HepG2 (cell line): ENCODE results near the gene RPRD1A. TPM values are rescaled to one million over a fixed set of nuclear protein-coding genes. Genes with fewer than 3 reads are reported as not detected.

Experiments
- ATAC-seq: fragments of 200-7000 bp; cut with Tn5 transposase; 3 replicates; pipeline ENCODE4 v1.9.1; 2020; ENCODE audit warnings: mild to moderate bottlenecking, moderate library complexity
- BruUV-seq: library from RNA; stranded (reverse); fragments of 400-500 nt; replicated peaks from 2 replicates; lab custom pipeline; 2021; lab: Mats Ljungman, UMichigan
- CTCF ChIA-PET: fragments of 300-600 bp; formaldehyde crosslinking; extraction: SDS; loops from one replicate; lab custom pipeline; 2021; ENCODE audit warnings: low total read pairs, inconsistent platforms, low intra/inter-chr PET ratio; lab: Yijun Ruan, JAX
- POLR2A ChIA-PET: fragments of 350-600 bp; sonication (Branson Sonifier 250); formaldehyde crosslinking; loops from one replicate; lab custom pipeline; 2020; ENCODE audit warnings: antibody characterized with exemption, inconsistent platforms; lab: Yijun Ruan, JAX
- DNase-seq: peaks from one replicate; pipeline ENCODE4 v3.0.0-alpha.2; 2015; ENCODE audit warnings: low spot score
- FAIRE-seq: peaks from 3 replicates; lab custom pipeline; 2011; peaks lifted over from hg19 to GRCh38; lab: Jason Lieb, UNC
- H2AFZ ChIP-seq: one replicate; pipeline ENCODE4 v1.6.1; 2011; ENCODE audit warnings: low read length, inconsistent platforms
- H3K27ac ChIP-seq: fragments of 300-600 bp; 3 replicates; pipeline ENCODE4 v1.8.0; 2011; ENCODE audit warnings: mixed run types, mild to moderate bottlenecking, mixed read lengths, low read length, inconsistent platforms; ENCODE audit not compliant: insufficient read depth; ENCODE audit errors: extremely low read length
- H3K27me3 ChIP-seq, 2 experiments: fragments of 200-600 bp in 1 of 2; 2 replicates in 1 of 2; 3 replicates in 1 of 2; pipeline versions ENCODE4 v1.6.0 to v1.8.0; 2011; ENCODE audit warnings: low read length in 2 of 2, mild to moderate bottlenecking in 2 of 2, moderate library complexity in 2 of 2, inconsistent platforms in 1 of 2; ENCODE audit not compliant: insufficient read depth in 2 of 2, control insufficient read depth in 1 of 2
- H3K36me3 ChIP-seq, 2 experiments: fragments of 200-600 bp in 1 of 2; replicated peaks in 1 of 2; 2 replicates in 1 of 2; 3 replicates in 1 of 2; pipeline versions ENCODE4 v1.5.1 to v1.8.0; 2011; ENCODE audit warnings: low read length in 2 of 2, inconsistent platforms in 1 of 2; ENCODE audit not compliant: insufficient read depth in 2 of 2, control insufficient read depth in 1 of 2
- H3K4me1 ChIP-seq: 2 replicates; pipeline ENCODE4 v1.5.1; 2012; ENCODE audit warnings: low read length, inconsistent platforms; ENCODE audit not compliant: insufficient read depth
- H3K4me2 ChIP-seq: 2 replicates; pipeline ENCODE4 v1.6.0; 2011; ENCODE audit warnings: low read depth, low read length, inconsistent platforms
- H3K4me3 ChIP-seq, 3 experiments: fragments of 200-600 bp in 1 of 3; sonication (generic), shearing (Covaris generic) in 1 of 3; replicated peaks in 1 of 3; 2 replicates each; pipeline ENCODE4 v1.5.1; 2011 to 2016; ENCODE audit warnings: low read length in 3 of 3, inconsistent platforms in 2 of 3, low read depth in 2 of 3, mild to moderate bottlenecking in 2 of 3, control low read depth in 1 of 3, mixed read lengths in 1 of 3; ENCODE audit not compliant: insufficient read depth in 1 of 3
- H3K79me2 ChIP-seq: one replicate; pipeline ENCODE4 v1.6.1; 2011; ENCODE audit warnings: low read length, inconsistent platforms; ENCODE audit not compliant: insufficient read depth
- H3K9ac ChIP-seq: 2 replicates; pipeline ENCODE4 v1.6.0; 2011; ENCODE audit warnings: mild to moderate bottlenecking, low read depth, low read length, inconsistent platforms; ENCODE audit not compliant: insufficient read depth
- H3K9me3 ChIP-seq: 2 replicates; pipeline ENCODE4 v1.5.1; 2012; ENCODE audit warnings: mild to moderate bottlenecking, low read length
- H4K20me1 ChIP-seq: 2 replicates; pipeline ENCODE4 v1.6.0; 2011; ENCODE audit warnings: inconsistent platforms, mild to moderate bottlenecking, low read length, moderate library complexity; ENCODE audit not compliant: insufficient read depth
- DMAP1 ChIP-seq: IDR thresholded peaks from 2 replicates; pipeline ENCODE4 v1.6.1; 2016
- FOXC1 ChIP-seq: sonication (generic); formaldehyde crosslinking; IDR thresholded peaks from 2 replicates; pipeline ENCODE4 v1.8.0; 2022; ENCODE audit warnings: mild to moderate bottlenecking, missing genetic modification reagents, borderline replicate concordance
- NFATC3 ChIP-seq: sonication (generic); formaldehyde crosslinking; IDR thresholded peaks from 2 replicates; pipeline ENCODE4 v1.5.1; 2020; ENCODE audit warnings: mild to moderate bottlenecking, missing genetic modification reagents
- PITX1 ChIP-seq: sonication (generic); formaldehyde crosslinking; IDR thresholded peaks from 2 replicates; pipeline ENCODE4 v1.5.1; 2020; ENCODE audit warnings: mild to moderate bottlenecking, missing genetic modification reagents
- ZNF230 ChIP-seq: sonication (generic); formaldehyde crosslinking; IDR thresholded peaks from 2 replicates; pipeline ENCODE4 v1.4.0; 2020; ENCODE audit warnings: mild to moderate bottlenecking, missing genetic modification reagents
- ZNF629 ChIP-seq: sonication (generic); formaldehyde crosslinking; conservative IDR thresholded peaks from 2 replicates; pipeline ENCODE4 v1.5.0; 2020; ENCODE audit warnings: missing genetic modification reagents
- WGBS: methylation state at CpG from one replicate; pipeline ENCODE4 v1.1.6; 2017; ENCODE audit warnings: low lambda C conversion rate; 5-methylcytosine and 5-hydroxymethylcytosine counted together
- in situ Hi-C: cut with HindIII; loops from 2 replicates; pipeline ENCODE4 v1.10.0; 2017; ENCODE audit warnings: low pct_unique_long_range_greater_than_20kb; ENCODE audit not compliant: extremely low pct_ligation_motif_present
- intact Hi-C: fragments of 100-400 bp; cut with micrococcal nuclease; formaldehyde crosslinking; loops from one replicate; pipeline ENCODE4 v1.10.0; 2022; ENCODE audit not compliant: unreplicated experiment
- polyA plus RNA-seq, 8 experiments: library from polyadenylated mRNA; depleted of rRNA in 3 of 8; stranded (reverse) in 7 of 8; unstranded in 1 of 8; fragments of >200 nt; fragmentation: Illumina TruSeq in 4 of 8; extraction: Trizol in 4 of 8; gene quantifications; 2 replicates each; pipeline versions ENCODE4 v1.2.1 to v1.2.3, GENCODE V29; 2011 to 2016; ENCODE audit warnings: low read depth in 4 of 8, missing spikeins in 1 of 8, mixed read lengths in 1 of 8; ENCODE audit not compliant: insufficient read depth in 1 of 8
- total RNA-seq, 5 experiments: library from RNA; depleted of rRNA; stranded (reverse); fragments of >200 nt; fragmentation: Illumina TruSeq; extraction: Trizol; gene quantifications; 2 replicates each; pipeline ENCODE4 v1.2.3, GENCODE V29; 2016; ENCODE audit warnings: low read depth in 1 of 5

Gene RPRD1A
- total and polyA plus RNA-seq, 2 of the 13 experiments (the other 11 are each of a cell fraction or from before 2014, with no cell fraction given): 42.5 to 78.2 TPM

DNA sequence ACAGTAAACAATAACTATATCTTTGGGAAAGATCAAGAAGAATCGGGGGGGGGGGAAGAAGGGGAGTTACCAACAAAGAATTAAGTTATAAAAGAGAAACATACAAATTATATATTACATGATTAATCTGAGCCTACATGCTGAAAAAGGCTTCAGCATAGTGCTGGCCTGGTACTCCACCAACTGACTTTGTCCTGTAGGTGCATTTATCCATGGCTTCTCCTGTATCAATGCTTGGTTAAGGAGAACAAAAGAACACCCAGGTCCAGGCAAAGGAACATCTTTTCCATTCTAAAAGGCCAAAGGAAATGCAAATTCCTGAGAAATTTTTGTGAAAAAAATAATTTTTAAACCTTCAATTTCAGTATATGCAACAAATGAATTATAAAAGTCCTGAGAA, 24.2 kb downstream of the RPRD1A start:
- Histone ChIP-seq H4K20me1 (peaks cover 39% of the 10 kb centered on the region), H3K27ac (no peak overlapping the region), H3K4me3 (no peak overlapping the region)
- in situ Hi-C loops: no loop called here
- WGBS: 96% methylated on average over 1 of the region's 1 CpG
- TF ChIP-seq PITX1 (CRISPR knock-in tag): no peak
- TF ChIP-seq, all 625 proteins: peak for 0
- FAIRE-seq (no peak), DNase-seq (no peak), ATAC-seq (no peak)
- peaks cover 96% of the 10 kb centered on the region for H3K79me2 ChIP-seq
- no peak overlapping the region for H3K9ac ChIP-seq
- peaks cover 7% of the 10 kb centered on the region; the same call in 1 of the 2 replicates for H3K4me1 ChIP-seq
- POLR2A ChIA-PET: no interaction called here
- peaks cover 16% of the 10 kb centered on the region for H3K9me3 ChIP-seq
- intact Hi-C loops: no loop called here
- H3K36me3 ChIP-seq: peaks cover 2 to 8% of the 10 kb centered on the region in 2 experiments; a peak in 3 of 5 replicates
- no peaks in the 10 kb centered on the region for H3K27me3 ChIP-seq
- BruUV-seq: no TSS peak
- H2AFZ ChIP-seq: no peak overlapping the region
- H3K4me2 ChIP-seq: no peak overlapping the region
- CTCF ChIA-PET: no interaction called here

DNA sequence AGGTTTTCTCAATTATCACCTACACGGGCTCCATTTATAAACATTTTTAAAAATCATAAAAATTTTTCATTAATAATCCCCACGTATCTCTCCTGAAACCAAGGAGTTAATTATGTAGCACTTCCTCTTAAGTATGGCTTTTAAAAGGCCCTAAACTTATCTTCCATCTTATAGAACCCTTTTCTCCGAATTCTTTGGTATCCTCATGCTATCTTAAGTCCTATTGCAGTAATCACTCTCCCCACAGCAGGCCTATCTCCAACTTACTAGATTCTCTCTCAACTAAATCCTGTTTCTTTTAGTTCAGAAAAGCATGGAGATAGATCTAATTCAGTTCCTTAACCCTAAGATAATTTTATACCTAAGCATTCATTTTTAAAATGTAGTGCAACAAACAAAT, 26.2 kb downstream of the RPRD1A start:
- Histone ChIP-seq H4K20me1 (peaks cover 22% of the 10 kb centered on the region), H3K27ac (no peak overlapping the region), H3K36me3 (peaks cover 2 to 13% of the 10 kb centered on the region in 2 experiments; a peak in 3 of 5 replicates), H3K4me2 (no peak overlapping the region), H3K4me1 (peaks cover under 1% of the 10 kb centered on the region; the same call in 1 of the 2 replicates), H3K27me3 (no peaks in the 10 kb centered on the region), H3K79me2 (peaks cover 93% of the 10 kb centered on the region), H3K9me3 (peaks cover 21% of the 10 kb centered on the region), H3K9ac (no peak overlapping the region), H2AFZ (no peak overlapping the region)
- no peak for ATAC-seq
- WGBS: 96% methylated on average over 3 of the region's 3 CpGs
- ChIA-PET POLR2A (no interaction called here), CTCF (no interaction called here)
- no peak for DNase-seq
- intact Hi-C loops: no loop called here
- in situ Hi-C loops: no loop called here
- TF ChIP-seq NFATC3 (CRISPR knock-in tag) (no peak), ZNF629 (CRISPR knock-in tag) (no peak), ZNF230 (no peak), DMAP1 (no peak), FOXC1 (CRISPR knock-in tag) (no peak)
- TF ChIP-seq, all 625 proteins: peak for 0
- FAIRE-seq: no peak
- BruUV-seq: no TSS peak
- no peak overlapping the region for H3K4me3 ChIP-seq
